ENCODE results near the gene USP33. TPM values are rescaled to one million over a fixed set of nuclear protein-coding genes. Genes with fewer than 3 reads are reported as not detected.
"Not testable (repeated sequence)": the region's sequence is repeated elsewhere in the genome, so short reads cannot be mapped to it uniquely, and the experiment has no call there.

Gene USP33
- total RNA-seq, 4 donors from 2014 or later: 63.8 to 146 (median 98.3) TPM

DNA sequence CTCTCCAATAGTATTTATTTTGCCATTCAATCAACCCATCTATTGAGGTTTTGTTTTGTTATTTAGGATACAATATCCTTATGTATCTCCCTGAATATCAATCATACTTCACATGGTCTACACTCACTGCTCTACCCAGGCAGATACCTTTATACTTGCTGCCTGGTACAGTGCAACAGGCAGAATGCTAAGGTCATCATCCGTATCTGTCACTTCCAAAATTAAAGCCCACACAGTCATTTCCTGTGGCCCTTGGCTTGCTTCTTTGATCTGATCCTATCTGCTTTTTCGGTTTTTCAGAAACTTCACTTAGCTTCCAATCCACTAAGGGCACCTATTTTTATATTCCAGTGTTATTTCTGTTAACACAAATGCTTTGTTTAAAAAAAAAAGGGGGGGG lies 54.9 kb downstream of the USP33 start:
- DNase-seq (ENCODE audit: low spot score) (no peak), ATAC-seq (ENCODE audit: low FRiP score) (no peak)
- TF ChIP-seq, protein P1, sequence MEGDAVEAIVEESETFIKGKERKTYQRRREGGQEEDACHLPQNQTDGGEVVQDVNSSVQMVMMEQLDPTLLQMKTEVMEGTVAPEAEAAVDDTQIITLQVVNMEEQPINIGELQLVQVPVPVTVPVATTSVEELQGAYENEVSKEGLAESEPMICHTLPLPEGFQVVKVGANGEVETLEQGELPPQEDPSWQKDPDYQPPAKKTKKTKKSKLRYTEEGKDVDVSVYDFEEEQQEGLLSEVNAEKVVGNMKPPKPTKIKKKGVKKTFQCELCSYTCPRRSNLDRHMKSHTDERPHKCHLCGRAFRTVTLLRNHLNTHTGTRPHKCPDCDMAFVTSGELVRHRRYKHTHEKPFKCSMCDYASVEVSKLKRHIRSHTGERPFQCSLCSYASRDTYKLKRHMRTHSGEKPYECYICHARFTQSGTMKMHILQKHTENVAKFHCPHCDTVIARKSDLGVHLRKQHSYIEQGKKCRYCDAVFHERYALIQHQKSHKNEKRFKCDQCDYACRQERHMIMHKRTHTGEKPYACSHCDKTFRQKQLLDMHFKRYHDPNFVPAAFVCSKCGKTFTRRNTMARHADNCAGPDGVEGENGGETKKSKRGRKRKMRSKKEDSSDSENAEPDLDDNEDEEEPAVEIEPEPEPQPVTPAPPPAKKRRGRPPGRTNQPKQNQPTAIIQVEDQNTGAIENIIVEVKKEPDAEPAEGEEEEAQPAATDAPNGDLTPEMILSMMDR (IDR thresholded peaks at IDR 0.05): no peak

GRCh38 chr1:77699673-77700072 lies 60.0 kb downstream of the USP33 start:
- not testable (repeated sequence) for ATAC-seq (ENCODE audit: low FRiP score); DNase-seq (ENCODE audit: low spot score)

DNA sequence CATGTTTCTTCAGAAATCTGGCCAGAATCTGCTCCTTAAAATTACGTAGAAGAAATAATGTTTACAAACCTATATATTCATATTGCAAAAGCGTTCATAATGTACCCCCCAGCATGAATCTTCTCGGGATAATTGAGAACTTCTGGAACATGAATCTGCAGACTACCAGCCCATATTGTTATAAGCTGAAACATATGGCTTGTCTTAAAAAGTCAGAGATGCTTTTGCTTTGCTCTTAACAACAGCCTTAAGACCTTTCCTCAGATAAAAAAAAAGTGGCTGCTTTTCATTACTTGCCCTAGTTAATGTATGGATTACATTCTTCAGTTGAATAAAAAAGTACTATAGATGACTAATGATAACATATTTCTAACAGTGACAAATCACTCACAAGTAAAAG lies 62.2 kb downstream of the USP33 start:
- TF ChIP-seq, protein P1 (IDR thresholded peaks at IDR 0.05): no peak
- ATAC-seq (ENCODE audit: low FRiP score) (no peak), DNase-seq (ENCODE audit: low spot score) (no peak)

DNA sequence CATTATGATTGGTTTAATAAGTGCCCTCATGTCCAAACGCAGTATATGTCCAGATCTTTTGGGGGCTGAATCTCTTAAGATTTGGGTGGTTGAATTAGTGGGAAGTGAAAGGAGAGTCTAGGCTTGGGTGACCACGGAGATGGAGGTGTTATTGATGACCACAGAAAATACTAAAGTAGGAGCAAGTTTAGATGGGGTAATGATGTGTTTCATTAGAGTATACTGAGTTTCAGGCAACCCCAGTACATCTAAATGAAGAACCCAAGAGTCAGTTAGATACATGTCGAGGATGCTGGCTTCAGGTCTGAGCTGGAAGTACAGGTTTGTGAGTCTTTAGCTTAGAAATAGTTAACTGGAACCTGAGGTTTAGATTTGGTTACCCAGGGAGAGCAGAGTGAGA lies 70.7 kb downstream of the USP33 start:
- DNase-seq (ENCODE audit: low spot score) (no peak), ATAC-seq (ENCODE audit: low FRiP score) (no peak)
- TF ChIP-seq, protein P1 (IDR thresholded peaks at IDR 0.05): no peak

GRCh38 chr1:77687519-77687906 lies 72.1 kb downstream of the USP33 start:
- ATAC-seq (ENCODE audit: low FRiP score): no peak
- TF ChIP-seq, protein P1 (IDR thresholded peaks at IDR 0.05): no peak
- no peak for DNase-seq (ENCODE audit: low spot score)

- DNase-seq (ENCODE audit: low spot score) (no peak), ATAC-seq (ENCODE audit: low FRiP score) (no peak)
- TF ChIP-seq, protein P1 (IDR thresholded peaks at IDR 0.05): no peak
Observed at GRCh38 chr1:77686796-77687518, 72.7 kb downstream of the USP33 start.

GRCh38 chr1:77683160-77684148 lies 76.2 kb downstream of the USP33 start:
- TF ChIP-seq, protein P1 (IDR thresholded peaks at IDR 0.05): peak in 1 of 3 donors; percentile 91
- DNase-seq (ENCODE audit: low spot score) (peak; percentile 60), ATAC-seq (ENCODE audit: low FRiP score) (peak; percentile 96)

Measured in omental fat pad (tissue), 4 donors.